Measurements from ENCODE around the gene MBOAT2.

- TF ChIP-seq, protein P1, sequence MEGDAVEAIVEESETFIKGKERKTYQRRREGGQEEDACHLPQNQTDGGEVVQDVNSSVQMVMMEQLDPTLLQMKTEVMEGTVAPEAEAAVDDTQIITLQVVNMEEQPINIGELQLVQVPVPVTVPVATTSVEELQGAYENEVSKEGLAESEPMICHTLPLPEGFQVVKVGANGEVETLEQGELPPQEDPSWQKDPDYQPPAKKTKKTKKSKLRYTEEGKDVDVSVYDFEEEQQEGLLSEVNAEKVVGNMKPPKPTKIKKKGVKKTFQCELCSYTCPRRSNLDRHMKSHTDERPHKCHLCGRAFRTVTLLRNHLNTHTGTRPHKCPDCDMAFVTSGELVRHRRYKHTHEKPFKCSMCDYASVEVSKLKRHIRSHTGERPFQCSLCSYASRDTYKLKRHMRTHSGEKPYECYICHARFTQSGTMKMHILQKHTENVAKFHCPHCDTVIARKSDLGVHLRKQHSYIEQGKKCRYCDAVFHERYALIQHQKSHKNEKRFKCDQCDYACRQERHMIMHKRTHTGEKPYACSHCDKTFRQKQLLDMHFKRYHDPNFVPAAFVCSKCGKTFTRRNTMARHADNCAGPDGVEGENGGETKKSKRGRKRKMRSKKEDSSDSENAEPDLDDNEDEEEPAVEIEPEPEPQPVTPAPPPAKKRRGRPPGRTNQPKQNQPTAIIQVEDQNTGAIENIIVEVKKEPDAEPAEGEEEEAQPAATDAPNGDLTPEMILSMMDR (conservative IDR thresholded peaks at IDR 0.05 in 1 of 2, IDR thresholded peaks at IDR 0.05 in 1 of 2; ENCODE audit: extremely low read depth in 1 of 2, insufficient read depth in 1 of 2, low read depth in 1 of 2, low read length in 2 of 2): no peak
- no peak for TF ChIP-seq EZH2 (IDR thresholded peaks at IDR 0.05; ENCODE audit: borderline replicate concordance, low read length)
These were observed 26.2 kb upstream of the MBOAT2 start for GRCh38 chr2:9029721-9030120.
